GM18517 (cell line): ENCODE data around the gene ZNF627.
"Not testable (repeated sequence)": the region's sequence is repeated elsewhere in the genome, so short reads cannot be mapped to it uniquely, and the experiment has no call there.

Experiments used
- ATAC-seq: cut with Tn5 transposase; IDR thresholded peaks from one replicate; pipeline ENCODE4 v1.9.1; 2021; ENCODE audit warnings: mild to moderate bottlenecking, moderate library complexity; ENCODE audit not compliant: unreplicated experiment

Gene ZNF627

DNA sequence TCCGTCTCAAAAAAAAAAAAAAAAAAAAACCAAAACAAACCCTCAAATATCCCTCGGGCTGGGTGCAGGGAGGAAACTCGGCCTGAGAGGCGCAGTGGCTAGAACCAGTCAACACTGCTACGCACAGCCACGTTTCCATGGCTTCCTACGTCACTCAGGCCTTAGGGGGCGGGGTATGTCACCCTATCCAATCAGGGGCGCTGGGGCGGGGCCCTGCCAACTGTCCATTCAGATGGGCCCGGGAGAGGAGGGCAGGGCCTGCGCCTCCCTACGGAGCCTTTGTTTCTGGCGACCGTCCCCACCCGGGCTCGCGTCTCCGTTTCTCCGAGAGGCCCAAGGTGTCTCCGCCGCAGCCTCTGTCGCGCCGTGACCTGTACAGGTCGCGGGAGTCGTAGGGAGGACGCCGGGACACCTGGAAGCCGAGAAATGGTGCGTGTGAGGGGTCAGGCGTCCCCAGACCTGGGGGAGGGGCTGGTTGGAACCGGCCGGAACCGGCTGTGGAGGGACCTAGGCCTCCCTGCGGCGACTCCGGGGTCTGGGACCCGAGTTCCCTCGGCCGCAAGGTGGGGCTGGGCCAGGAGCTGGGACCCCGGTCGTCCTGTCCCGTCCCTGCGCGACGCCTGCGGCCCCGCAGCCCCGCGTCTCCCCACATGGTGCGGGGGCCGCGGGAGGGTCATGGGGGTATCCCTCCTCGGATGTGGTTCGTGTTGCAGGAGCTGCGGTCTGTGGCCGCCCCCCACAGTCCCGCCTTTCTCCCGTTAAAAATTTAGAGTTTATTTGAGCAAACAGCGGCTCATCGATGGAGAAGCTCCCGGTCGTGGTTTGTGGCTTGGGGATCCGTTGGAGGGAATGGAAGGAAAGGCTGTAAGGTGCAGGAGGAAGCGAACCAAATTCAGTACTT, at the start of gene ZNF627:
TSS of gene ZNF627 (plus strand) at position 282 of the 901 bp plus-strand sequence. CDS start at position 427, 145 bp downstream.
- ATAC-seq: peak; percentile 97

- ATAC-seq: no peak
Observed at GRCh38 chr19:11547929-11548700, 49.2 kb upstream of the ZNF627 start.

DNA sequence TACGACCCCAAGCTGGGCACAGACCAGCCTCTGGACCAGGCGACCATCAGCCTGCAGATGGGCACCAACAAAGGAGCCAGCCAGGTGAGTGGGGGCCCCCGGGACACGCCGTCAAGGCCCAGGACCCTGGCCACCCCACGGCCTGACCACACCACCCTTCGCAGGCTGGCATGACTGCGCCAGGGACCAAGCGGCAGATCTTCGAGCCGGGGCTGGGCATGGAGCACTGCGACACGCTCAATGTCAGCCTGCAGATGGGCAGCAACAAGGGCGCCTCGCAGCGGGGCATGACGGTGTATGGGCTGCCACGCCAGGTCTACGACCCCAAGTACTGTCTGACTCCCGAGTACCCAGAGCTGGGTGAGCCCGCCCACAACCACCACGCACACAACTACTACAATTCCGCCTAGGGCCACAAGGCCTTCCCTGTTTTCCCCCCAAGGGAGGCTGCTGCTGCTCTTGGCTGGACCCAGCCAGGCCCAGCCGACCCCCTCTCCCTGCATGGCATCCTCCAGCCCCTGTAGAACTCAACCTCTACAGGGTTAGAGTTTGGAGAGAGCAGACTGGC, 47.8 kb upstream of the ZNF627 start:
- ATAC-seq: no peak

DNA sequence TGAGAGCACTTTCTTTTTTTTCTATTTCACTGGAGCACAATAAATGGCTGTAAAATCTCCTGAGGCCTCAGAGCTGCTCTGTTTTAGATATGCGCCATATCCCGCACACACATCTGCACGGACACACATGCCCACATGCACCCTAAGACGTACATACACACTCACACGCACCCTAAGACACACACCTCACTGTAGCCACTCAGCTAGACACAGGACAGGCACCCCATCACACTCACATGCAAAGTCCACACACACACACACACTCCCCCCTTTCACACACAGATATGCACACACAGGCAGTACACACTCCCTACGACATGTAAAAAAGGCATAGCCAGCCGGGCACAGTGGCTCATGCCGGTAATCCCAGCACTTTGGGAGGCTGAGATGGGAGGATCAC, 47.0 kb upstream of the ZNF627 start:
- ATAC-seq: no peak

DNA sequence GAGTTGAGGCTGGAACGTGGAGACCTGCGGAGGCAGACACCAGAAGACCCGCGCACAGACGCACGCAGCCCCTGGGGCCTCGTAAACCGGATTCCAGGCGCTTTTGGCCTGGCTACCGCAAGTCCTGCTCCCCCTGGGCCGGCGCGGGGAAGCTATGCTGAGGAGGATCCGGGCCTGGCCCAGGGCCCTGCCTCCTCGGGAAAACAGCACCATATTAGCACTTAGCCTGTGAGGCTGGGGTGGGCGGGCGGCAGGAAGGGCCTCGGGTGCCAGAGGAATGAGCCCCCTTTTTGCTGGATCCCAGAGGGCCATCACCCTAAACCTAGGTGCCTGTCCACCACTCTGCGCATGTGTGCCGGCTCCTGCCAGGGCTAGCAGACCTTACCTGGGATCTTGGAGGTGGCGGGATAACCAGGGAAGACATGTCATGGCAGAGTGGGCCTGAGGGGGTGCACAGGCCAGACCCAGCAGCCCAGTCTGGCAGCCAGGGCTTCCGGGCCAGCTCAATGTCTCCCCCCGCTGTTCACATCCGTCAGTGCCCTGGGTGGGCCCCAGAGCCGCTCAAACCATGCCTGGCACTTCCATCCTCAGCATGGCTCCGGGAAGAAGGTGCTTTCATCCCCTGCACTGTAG, 45.6 kb upstream of the ZNF627 start:
- no peak for ATAC-seq

GRCh38 chr19:11552666-11553372, 44.5 kb upstream of the ZNF627 start:
- no peak for ATAC-seq

- no peak for ATAC-seq
Observed at GRCh38 chr19:11554160-11554559, 43.1 kb upstream of the ZNF627 start.

GRCh38 chr19:11555246-11555645, 42.0 kb upstream of the ZNF627 start:
- no peak for ATAC-seq

- ATAC-seq: no peak
Observed at GRCh38 chr19:11556634-11557420, 40.5 kb upstream of the ZNF627 start.

GRCh38 chr19:11558881-11559828, 38.1 kb upstream of the ZNF627 start, which contains the start of gene ELOF1:
ELOF1 (minus strand) TSS chr19:11559230; CDS start chr19:11554347, 4,883 bp downstream.
- peak; percentile 62 for ATAC-seq

DNA sequence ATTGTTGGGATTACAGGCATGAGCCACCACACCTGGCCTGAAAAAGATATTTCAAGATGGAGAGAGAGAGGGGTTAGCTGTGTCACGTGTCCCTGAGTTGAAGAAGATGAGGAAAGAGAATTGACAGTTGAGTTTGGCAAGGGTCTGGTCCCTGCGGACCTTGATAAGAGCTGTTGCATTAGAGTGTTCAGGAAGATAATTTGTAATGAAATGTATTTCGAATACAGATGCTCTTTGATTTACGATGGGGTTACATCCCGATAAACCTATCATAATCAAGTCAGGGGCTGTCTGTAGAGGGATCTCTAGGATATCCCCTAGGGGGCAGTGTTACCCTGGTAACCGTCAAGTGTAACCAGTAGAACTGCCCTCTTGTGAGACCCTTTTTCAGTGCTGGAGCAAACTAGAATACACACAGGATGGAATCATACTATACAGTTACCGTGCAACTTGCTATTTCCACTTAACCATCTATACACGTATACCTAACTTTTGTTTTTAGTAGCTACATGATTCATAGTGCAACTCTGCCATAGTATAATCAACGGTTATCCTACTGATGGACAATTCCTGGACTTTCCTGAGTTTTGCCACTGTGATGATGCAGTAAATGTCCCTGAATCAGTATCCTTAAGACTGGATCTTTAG, 36.8 kb upstream of the ZNF627 start:
- peak; percentile 56 for ATAC-seq

DNA sequence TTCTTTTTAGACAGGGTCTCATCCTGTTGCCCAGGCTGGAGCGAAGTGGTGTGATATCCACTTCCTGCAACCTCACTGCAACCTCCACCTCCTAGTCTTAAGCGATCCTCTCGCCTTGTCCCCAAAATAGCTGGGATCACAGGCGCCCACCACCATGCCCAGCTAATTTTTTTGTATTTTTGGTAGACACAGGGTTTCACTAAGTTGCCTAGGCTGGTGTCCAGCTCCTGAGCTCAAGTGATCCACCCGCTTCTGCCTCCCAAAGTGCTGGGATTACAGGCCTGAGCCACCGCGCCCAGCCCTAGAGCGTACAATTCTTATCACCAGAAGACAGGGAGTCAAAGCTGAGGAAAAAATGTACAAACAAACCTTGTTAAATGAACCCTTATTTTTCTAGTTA, 33.8 kb upstream of the ZNF627 start:
- no peak for ATAC-seq

GRCh38 chr19:11564082-11564807, 33.0 kb upstream of the ZNF627 start:
- ATAC-seq: not testable (repeated sequence)

GRCh38 chr19:11565649-11565980, 31.7 kb upstream of the ZNF627 start:
- not testable (repeated sequence) for ATAC-seq

DNA sequence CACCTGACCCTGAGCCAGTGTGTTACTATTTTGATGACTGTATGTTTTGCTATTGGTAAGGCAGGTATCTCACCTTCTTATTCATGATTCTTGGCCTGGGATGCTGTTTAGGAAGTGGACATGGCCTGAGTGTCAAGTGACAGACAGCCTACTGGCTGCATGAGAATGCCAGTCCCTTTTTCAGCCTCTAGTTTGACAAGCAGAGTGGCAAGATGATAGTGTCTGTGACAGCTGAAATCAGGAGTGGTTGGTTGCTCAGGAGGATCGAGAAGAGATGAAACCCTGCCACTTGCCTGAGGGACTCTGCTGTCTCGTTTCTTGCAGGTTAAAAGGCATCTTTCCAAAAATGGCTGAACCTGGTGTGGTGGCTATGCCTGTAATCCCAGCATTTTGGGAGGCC, 31.1 kb upstream of the ZNF627 start:
- ATAC-seq: no peak

DNA sequence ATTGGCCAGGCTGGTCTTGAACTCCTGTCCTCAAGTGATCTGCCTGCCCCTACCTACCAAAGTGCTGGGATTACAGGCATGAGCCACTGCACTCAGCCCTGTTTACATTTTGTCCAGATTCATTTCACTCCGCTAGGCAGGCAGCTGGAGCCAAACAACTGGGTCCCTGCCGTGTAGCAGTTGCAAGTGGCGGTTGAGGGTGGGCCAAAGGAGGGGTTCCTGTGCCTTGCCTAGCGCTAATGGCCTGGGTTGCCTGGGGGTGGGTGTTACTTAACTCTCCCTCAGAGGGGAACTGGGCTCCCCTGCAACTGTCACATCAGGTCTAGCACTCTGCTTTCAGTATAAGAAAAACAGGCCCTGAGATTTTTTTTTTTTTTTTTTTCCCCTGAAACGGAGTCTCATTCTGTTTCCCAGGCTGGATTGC, 27.2 kb upstream of the ZNF627 start:
- ATAC-seq: no peak

- ATAC-seq: not testable (repeated sequence)
Observed at GRCh38 chr19:11573354-11573753, 23.9 kb upstream of the ZNF627 start.
